Choroid plexus epithelial cell (primary cell): ENCODE measurements around the gene TTC33.

Source experiments
- DNase-seq: peaks from one replicate; pipeline ENCODE4 v3.0.0-alpha.2; 2010; ENCODE audit warnings: low read depth
- H3K4me3 ChIP-seq: 2 replicates; pipeline ENCODE4 v1.5.1; 2011; ENCODE audit warnings: low read depth, mild to moderate bottlenecking, control low read depth, low read length, moderate library complexity
- CTCF ChIP-seq: conservative IDR thresholded peaks from 2 replicates; pipeline ENCODE4 v1.5.1; 2011; ENCODE audit warnings: low read depth, mild to moderate bottlenecking, control low read depth, inconsistent platforms, low read length, moderate library complexity

Gene TTC33

GRCh38 chr5:40679148-40679912 is 76.4 kb downstream of the TTC33 start:
- peak overlapping the region; percentile 88 for H3K4me3 ChIP-seq
- peak; percentile 95 for DNase-seq
- TF ChIP-seq CTCF: no peak

GRCh38 chr5:40678460-40679147 is 77.2 kb downstream of the TTC33 start:
- TF ChIP-seq CTCF: no peak
- H3K4me3 ChIP-seq: peak overlapping the region; percentile 88
- no peak for DNase-seq

GRCh38 chr5:40678026-40678425 is 77.7 kb downstream of the TTC33 start:
- no peak for TF ChIP-seq CTCF
- H3K4me3 ChIP-seq: peak overlapping the region; percentile 11
- DNase-seq: no peak

GRCh38 chr5:40677456-40677855 is 78.3 kb downstream of the TTC33 start:
- no peak for TF ChIP-seq CTCF
- no peak overlapping the region for H3K4me3 ChIP-seq
- DNase-seq: no peak

- peak; percentile 81 for DNase-seq
- no peak overlapping the region for H3K4me3 ChIP-seq
- TF ChIP-seq CTCF: no peak
These were observed 79.0 kb downstream of the TTC33 start for GRCh38 chr5:40676613-40677343.

GRCh38 chr5:40675396-40676133 is 80.2 kb downstream of the TTC33 start:
- DNase-seq: no peak
- TF ChIP-seq CTCF: no peak
- no peak overlapping the region for H3K4me3 ChIP-seq
